GM13976 (cell line): ENCODE results near the gene AFDN.

Experiments used
- DNase-seq: peaks from one replicate; pipeline ENCODE4 v3.0.0; 2012; ENCODE audit warnings: low spot score
- CTCF ChIP-seq: IDR thresholded peaks from 2 replicates; pipeline ENCODE4 v1.5.1; 2012; ENCODE audit warnings: borderline replicate concordance, mild to moderate bottlenecking; ENCODE audit not compliant: insufficient read depth; ENCODE audit errors: extremely low read depth, missing control alignments, control extremely low read depth
- in situ Hi-C: fragments of 300-500 bp; cut with MboI; formaldehyde crosslinking; loops from one replicate; pipeline ENCODE4 v1.12.0; 2022; ENCODE audit warnings: low sequenced_read_pairs, mixed read lengths, inconsistent platforms; ENCODE audit not compliant: unreplicated experiment

The AFDN gene

GRCh38 chr6:167881327-167881726 lies 54.6 kb downstream of the AFDN start:
- no peak for DNase-seq
- TF ChIP-seq CTCF = no peak
- in situ Hi-C loops = no loop called here

GRCh38 chr6:167882244-167882643 lies 55.5 kb downstream of the AFDN start:
- no peak for TF ChIP-seq CTCF
- DNase-seq = no peak
- in situ Hi-C loops = no loop called here

- in situ Hi-C loops = no loop called here
- TF ChIP-seq CTCF = no peak
- DNase-seq = no peak
Measured at GRCh38 chr6:167888098-167888497, 61.4 kb downstream of the AFDN start.

- in situ Hi-C loops = no loop called here
- DNase-seq = no peak
Measured at GRCh38 chr6:167892835-167893815, 66.4 kb downstream of the AFDN start.

GRCh38 chr6:167894965-167895364 lies 68.3 kb downstream of the AFDN start:
- no peak for DNase-seq
- in situ Hi-C loops = no loop called here
- TF ChIP-seq CTCF = no peak

More at GRCh38 chr6:167892835-167893815, 66.4 kb downstream of the AFDN start:
- TF ChIP-seq CTCF = no peak

GRCh38 chr6:167896648-167897047 lies 69.9 kb downstream of the AFDN start:
- in situ Hi-C loops = no loop called here
- DNase-seq = no peak

More at GRCh38 chr6:167896648-167897047, 69.9 kb downstream of the AFDN start:
- TF ChIP-seq CTCF = no peak
